ENCODE results near the gene LIMD2. TPM values are rescaled to one million over a fixed set of nuclear protein-coding genes. Genes with fewer than 3 reads are reported as not detected.

Gene LIMD2
- total RNA-seq, 2 donors from 2014 or later, result 97.5 to 111 TPM

DNA sequence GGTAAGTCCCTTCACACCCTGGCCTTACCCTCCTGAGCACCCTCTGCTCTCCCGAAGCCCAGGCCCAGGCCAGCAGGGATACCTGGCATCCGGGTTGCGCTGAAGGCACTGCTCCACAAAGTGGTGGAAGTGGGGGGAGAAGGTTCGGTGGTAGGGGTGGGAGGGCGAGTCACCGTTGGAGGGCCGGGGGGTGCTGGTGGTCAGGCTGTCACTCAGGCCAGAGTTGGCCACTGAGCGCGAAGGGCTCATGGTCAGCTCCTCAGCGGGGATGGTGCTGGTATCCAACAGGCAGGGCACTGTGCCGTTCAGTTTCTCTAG is 4.3 kb upstream of the LIMD2 start:
- Histone ChIP-seq H3K27ac (ENCODE audit: low read depth, low read length) (no peak overlapping the region), H3K4me1 (ENCODE audit: control insufficient read depth, insufficient read depth, low read length) (no peaks in the 10 kb centered on the region), H3K27me3 (ENCODE audit: control insufficient read depth, insufficient read depth, low read length, poor library complexity, severe bottlenecking) (no peaks in the 10 kb centered on the region), H3K36me3 (ENCODE audit: control insufficient read depth, insufficient read depth, low read length) (peaks cover 24% of the 10 kb centered on the region), H3K9ac (ENCODE audit: extremely low read depth, low read length, poor library complexity, severe bottlenecking) (no peak overlapping the region), H3K9me3 (ENCODE audit: control insufficient read depth, low read length) (no peaks in the 10 kb centered on the region), H3K4me3 (ENCODE audit: low read length) (no peak overlapping the region)
- 97 to 100% methylated on average over 1 to 11 of the region's 11 CpGs for WGBS, 2 experiments (ENCODE audit: insufficient coverage in 1 of 2, insufficient read length in 1 of 2)
- no peaks in the 10 kb centered on the region for H3K9me3 Mint-ChIP-seq
- H3K36me3 Mint-ChIP-seq (ENCODE audit: low read depth), result peaks cover 29% of the 10 kb centered on the region
- no peaks in the 10 kb centered on the region for H3K27me3 Mint-ChIP-seq (ENCODE audit: insufficient read depth)
- H3K4me3 Mint-ChIP-seq, result no peak overlapping the region
- TF ChIP-seq, protein P1, sequence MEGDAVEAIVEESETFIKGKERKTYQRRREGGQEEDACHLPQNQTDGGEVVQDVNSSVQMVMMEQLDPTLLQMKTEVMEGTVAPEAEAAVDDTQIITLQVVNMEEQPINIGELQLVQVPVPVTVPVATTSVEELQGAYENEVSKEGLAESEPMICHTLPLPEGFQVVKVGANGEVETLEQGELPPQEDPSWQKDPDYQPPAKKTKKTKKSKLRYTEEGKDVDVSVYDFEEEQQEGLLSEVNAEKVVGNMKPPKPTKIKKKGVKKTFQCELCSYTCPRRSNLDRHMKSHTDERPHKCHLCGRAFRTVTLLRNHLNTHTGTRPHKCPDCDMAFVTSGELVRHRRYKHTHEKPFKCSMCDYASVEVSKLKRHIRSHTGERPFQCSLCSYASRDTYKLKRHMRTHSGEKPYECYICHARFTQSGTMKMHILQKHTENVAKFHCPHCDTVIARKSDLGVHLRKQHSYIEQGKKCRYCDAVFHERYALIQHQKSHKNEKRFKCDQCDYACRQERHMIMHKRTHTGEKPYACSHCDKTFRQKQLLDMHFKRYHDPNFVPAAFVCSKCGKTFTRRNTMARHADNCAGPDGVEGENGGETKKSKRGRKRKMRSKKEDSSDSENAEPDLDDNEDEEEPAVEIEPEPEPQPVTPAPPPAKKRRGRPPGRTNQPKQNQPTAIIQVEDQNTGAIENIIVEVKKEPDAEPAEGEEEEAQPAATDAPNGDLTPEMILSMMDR (conservative IDR thresholded peaks at IDR 0.05), result no peak
- no peak for DNase-seq
- no peak overlapping the region for H3K27ac Mint-ChIP-seq
- H3K4me1 Mint-ChIP-seq, result peaks cover 21% of the 10 kb centered on the region

DNA sequence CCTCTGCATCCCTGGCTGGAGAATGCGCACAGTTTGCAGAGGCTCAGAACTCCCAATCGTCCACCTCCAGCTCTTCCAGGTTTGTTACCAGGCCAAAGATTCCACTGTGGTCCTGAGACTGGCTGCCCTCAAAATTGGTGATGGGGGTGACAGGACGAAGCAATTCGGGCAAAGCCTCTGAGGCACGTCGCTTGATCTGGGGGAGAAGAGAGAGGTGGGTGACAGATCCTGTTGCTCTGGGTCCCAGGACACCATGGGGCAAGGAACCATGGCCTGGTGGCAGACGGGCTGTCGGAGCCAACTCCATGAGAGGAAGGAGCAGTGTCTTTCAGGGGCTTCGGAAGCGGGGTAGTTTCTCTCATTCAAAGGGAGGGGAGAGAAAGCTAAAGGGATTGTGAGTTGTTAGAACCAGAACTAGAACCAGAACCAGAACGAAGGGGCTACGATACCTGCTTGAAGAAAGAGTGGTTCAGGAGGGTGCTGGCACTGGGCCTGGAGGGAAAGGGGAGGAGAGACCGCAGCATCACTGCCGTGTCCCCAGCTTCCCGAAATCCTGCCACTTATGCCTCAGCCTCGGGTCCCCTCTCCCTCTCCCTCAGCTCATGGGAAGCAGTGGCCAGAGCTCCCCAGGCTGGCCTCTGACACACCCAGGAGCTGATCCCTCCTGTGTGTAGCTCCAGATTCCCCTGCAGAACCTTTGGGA is 3.8 kb upstream of the LIMD2 start:
- Mint-ChIP-seq H3K4me3 (no peak overlapping the region), H3K36me3 (ENCODE audit: low read depth) (peaks cover 24% of the 10 kb centered on the region), H3K27me3 (ENCODE audit: insufficient read depth) (no peaks in the 10 kb centered on the region), H3K27ac (peak overlapping the region; percentile 24), H3K4me1 (peaks cover 21% of the 10 kb centered on the region), H3K9me3 (no peaks in the 10 kb centered on the region)
- peaks cover 19% of the 10 kb centered on the region for H3K36me3 ChIP-seq (ENCODE audit: control insufficient read depth, insufficient read depth, low read length)
- no peak overlapping the region for H3K9ac ChIP-seq (ENCODE audit: extremely low read depth, low read length, poor library complexity, severe bottlenecking)
- H3K4me3 ChIP-seq (ENCODE audit: low read length), result no peak overlapping the region
- WGBS, 2 experiments (ENCODE audit: insufficient coverage in 1 of 2, insufficient read length in 1 of 2), result 94 to 98% methylated on average over 9 to 15 of the region's 16 CpGs
- DNase-seq, result peak; percentile 42
- H3K27me3 ChIP-seq (ENCODE audit: control insufficient read depth, insufficient read depth, low read length, poor library complexity, severe bottlenecking), result no peaks in the 10 kb centered on the region
- peaks cover under 1% of the 10 kb centered on the region for H3K4me1 ChIP-seq (ENCODE audit: control insufficient read depth, insufficient read depth, low read length)
- H3K9me3 ChIP-seq (ENCODE audit: control insufficient read depth, low read length), result no peaks in the 10 kb centered on the region
- no peak overlapping the region for H3K27ac ChIP-seq (ENCODE audit: low read depth, low read length)
- TF ChIP-seq, protein P1 (conservative IDR thresholded peaks at IDR 0.05), result no peak

DNA sequence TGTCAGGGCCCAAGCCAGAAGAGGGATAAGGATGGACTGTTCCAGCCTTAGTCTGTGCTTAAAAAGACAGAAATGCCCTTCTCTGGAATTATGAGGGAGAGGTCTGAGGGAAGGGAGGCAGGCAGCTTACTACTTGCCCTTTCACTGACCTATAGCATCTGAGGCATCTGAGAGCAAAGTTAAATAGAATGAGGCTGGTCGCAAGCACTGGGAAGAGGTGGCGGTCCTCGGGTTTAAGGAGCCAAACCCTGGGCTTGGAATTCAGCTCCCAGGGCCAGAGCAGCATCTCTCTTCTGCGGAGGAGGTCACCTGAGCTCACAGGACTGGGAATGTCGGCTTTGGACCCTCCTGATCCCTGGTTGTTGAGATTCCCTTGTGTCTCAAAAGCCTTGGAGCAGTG is 3.1 kb upstream of the LIMD2 start:
- Histone ChIP-seq H3K9ac (ENCODE audit: extremely low read depth, low read length, poor library complexity, severe bottlenecking) (no peak overlapping the region), H3K27me3 (ENCODE audit: control insufficient read depth, insufficient read depth, low read length, poor library complexity, severe bottlenecking) (no peaks in the 10 kb centered on the region), H3K9me3 (ENCODE audit: control insufficient read depth, low read length) (no peaks in the 10 kb centered on the region), H3K4me3 (ENCODE audit: low read length) (no peak overlapping the region), H3K36me3 (ENCODE audit: control insufficient read depth, insufficient read depth, low read length) (peaks cover 12% of the 10 kb centered on the region), H3K27ac (ENCODE audit: low read depth, low read length) (no peak overlapping the region), H3K4me1 (ENCODE audit: control insufficient read depth, insufficient read depth, low read length) (peaks cover 5% of the 10 kb centered on the region)
- DNase-seq, result no peak
- Mint-ChIP-seq H3K27ac (no peak overlapping the region), H3K27me3 (ENCODE audit: insufficient read depth) (no peaks in the 10 kb centered on the region), H3K4me1 (peaks cover 21% of the 10 kb centered on the region), H3K36me3 (ENCODE audit: low read depth) (peaks cover 19% of the 10 kb centered on the region), H3K4me3 (no peak overlapping the region), H3K9me3 (no peaks in the 10 kb centered on the region)
- 87 to 93% methylated on average over 3 to 5 of the region's 5 CpGs for WGBS, 2 experiments (ENCODE audit: insufficient coverage in 1 of 2, insufficient read length in 1 of 2)
- TF ChIP-seq, protein P1 (conservative IDR thresholded peaks at IDR 0.05), result no peak

Data from endodermal cell (in vitro differentiated cells).